Activated naive CD4-positive, alpha-beta T cell treated with anti-CD3 and anti-CD28 coated beads, Interleukin-2, amount 50 U/mL, for 24 hours (primary cell): Measurements from ENCODE around the gene SLC6A1.

ENCODE experiments used
- H3K27ac Mint-ChIP-seq: one replicate; pipeline ENCODE4 v1.8.0; 2021; ENCODE audit warnings: mild to moderate bottlenecking, mixed read lengths
- H3K27me3 Mint-ChIP-seq: one replicate; pipeline ENCODE4 v1.8.0; 2021; ENCODE audit warnings: mixed read lengths
- H3K36me3 Mint-ChIP-seq: one replicate; pipeline ENCODE4 v1.8.0; 2021; ENCODE audit warnings: mixed read lengths
- H3K4me1 Mint-ChIP-seq: one replicate; pipeline ENCODE4 v1.8.0; 2021; ENCODE audit warnings: mixed read lengths
- H3K4me3 Mint-ChIP-seq: one replicate; pipeline ENCODE4 v1.8.0; 2021; ENCODE audit warnings: mild to moderate bottlenecking, mixed read lengths
- H3K9me3 Mint-ChIP-seq: one replicate; pipeline ENCODE4 v1.8.0; 2021; ENCODE audit warnings: mixed read lengths

SLC6A1 gene

GRCh38 chr3:10992017-10992942 is at the start of gene SLC6A1:
SLC6A1 (plus strand) TSS chr3:10992748; CDS start chr3:11017212, 24,464 bp downstream.
- Mint-ChIP-seq H3K4me3 (peak within 1 kb of the TSS; percentile 76), H3K9me3 (no peaks in the 10 kb centered on the region)

GRCh38 chr3:10944866-10945265 is 47.7 kb upstream of the SLC6A1 start:
- Mint-ChIP-seq H3K36me3 (no peaks in the 10 kb centered on the region), H3K4me3 (no peak overlapping the region), H3K27me3 (peaks cover 9% of the 10 kb centered on the region), H3K4me1 (no peaks in the 10 kb centered on the region), H3K9me3 (no peaks in the 10 kb centered on the region), H3K27ac (no peak overlapping the region)

More at GRCh38 chr3:10992017-10992942, at the start of gene SLC6A1:
- peaks cover 30% of the 10 kb centered on the region for H3K27me3 Mint-ChIP-seq
- no peaks in the 10 kb centered on the region for H3K36me3 Mint-ChIP-seq
- H3K27ac Mint-ChIP-seq = no peak within 1 kb of the TSS
- H3K4me1 Mint-ChIP-seq = peaks cover 4% of the 10 kb centered on the region

- H3K36me3 Mint-ChIP-seq = no peaks in the 10 kb centered on the region
- H3K27me3 Mint-ChIP-seq = peaks cover 10% of the 10 kb centered on the region
- H3K27ac Mint-ChIP-seq = no peak overlapping the region
- H3K9me3 Mint-ChIP-seq = no peaks in the 10 kb centered on the region
- no peaks in the 10 kb centered on the region for H3K4me1 Mint-ChIP-seq
- no peak overlapping the region for H3K4me3 Mint-ChIP-seq
Observed at GRCh38 chr3:10945683-10946287, 46.8 kb upstream of the SLC6A1 start.

GRCh38 chr3:10946526-10946925 is 46.0 kb upstream of the SLC6A1 start:
- H3K4me1 Mint-ChIP-seq = no peaks in the 10 kb centered on the region
- H3K4me3 Mint-ChIP-seq = no peak overlapping the region
- H3K36me3 Mint-ChIP-seq = no peaks in the 10 kb centered on the region
- H3K27me3 Mint-ChIP-seq = peaks cover 10% of the 10 kb centered on the region
- H3K9me3 Mint-ChIP-seq = no peaks in the 10 kb centered on the region
- H3K27ac Mint-ChIP-seq = no peak overlapping the region

GRCh38 chr3:10948326-10948725 is 44.2 kb upstream of the SLC6A1 start:
- Mint-ChIP-seq H3K27me3 (peaks cover 9% of the 10 kb centered on the region), H3K4me3 (no peak overlapping the region), H3K4me1 (no peaks in the 10 kb centered on the region), H3K9me3 (no peaks in the 10 kb centered on the region), H3K36me3 (no peaks in the 10 kb centered on the region), H3K27ac (no peak overlapping the region)

- no peaks in the 10 kb centered on the region for H3K4me1 Mint-ChIP-seq
- H3K9me3 Mint-ChIP-seq = no peaks in the 10 kb centered on the region
- no peaks in the 10 kb centered on the region for H3K36me3 Mint-ChIP-seq
- H3K27ac Mint-ChIP-seq = no peak overlapping the region
- peaks cover 9% of the 10 kb centered on the region for H3K27me3 Mint-ChIP-seq
- no peak overlapping the region for H3K4me3 Mint-ChIP-seq
Observed at GRCh38 chr3:10949197-10949596, 43.4 kb upstream of the SLC6A1 start.

- no peaks in the 10 kb centered on the region for H3K36me3 Mint-ChIP-seq
- H3K4me3 Mint-ChIP-seq = no peak overlapping the region
- peaks cover 3% of the 10 kb centered on the region for H3K27me3 Mint-ChIP-seq
- no peaks in the 10 kb centered on the region for H3K4me1 Mint-ChIP-seq
- no peak overlapping the region for H3K27ac Mint-ChIP-seq
- H3K9me3 Mint-ChIP-seq = no peaks in the 10 kb centered on the region
Observed at GRCh38 chr3:10950476-10951294, 41.9 kb upstream of the SLC6A1 start.

- H3K27ac Mint-ChIP-seq = no peak overlapping the region
- no peaks in the 10 kb centered on the region for H3K4me1 Mint-ChIP-seq
- H3K9me3 Mint-ChIP-seq = no peaks in the 10 kb centered on the region
- H3K4me3 Mint-ChIP-seq = no peak overlapping the region
- H3K27me3 Mint-ChIP-seq = peaks cover 3% of the 10 kb centered on the region
- no peaks in the 10 kb centered on the region for H3K36me3 Mint-ChIP-seq
Observed at GRCh38 chr3:10951295-10951926, 41.1 kb upstream of the SLC6A1 start.

GRCh38 chr3:10952525-10952924 is 40.0 kb upstream of the SLC6A1 start:
- Mint-ChIP-seq H3K9me3 (no peaks in the 10 kb centered on the region), H3K4me1 (no peaks in the 10 kb centered on the region), H3K36me3 (no peaks in the 10 kb centered on the region), H3K4me3 (no peak overlapping the region), H3K27ac (no peak overlapping the region), H3K27me3 (peaks cover 2% of the 10 kb centered on the region)

GRCh38 chr3:10954740-10955139 is 37.8 kb upstream of the SLC6A1 start:
- H3K4me3 Mint-ChIP-seq = no peak overlapping the region
- H3K27ac Mint-ChIP-seq = no peak overlapping the region
- no peaks in the 10 kb centered on the region for H3K36me3 Mint-ChIP-seq
- H3K27me3 Mint-ChIP-seq = peaks cover 2% of the 10 kb centered on the region
- no peaks in the 10 kb centered on the region for H3K4me1 Mint-ChIP-seq
- no peaks in the 10 kb centered on the region for H3K9me3 Mint-ChIP-seq

GRCh38 chr3:10955711-10956453 is 36.7 kb upstream of the SLC6A1 start:
- no peak overlapping the region for H3K27ac Mint-ChIP-seq
- H3K4me3 Mint-ChIP-seq = no peak overlapping the region
- no peaks in the 10 kb centered on the region for H3K9me3 Mint-ChIP-seq
- peaks cover 4% of the 10 kb centered on the region for H3K27me3 Mint-ChIP-seq
- H3K36me3 Mint-ChIP-seq = no peaks in the 10 kb centered on the region
- H3K4me1 Mint-ChIP-seq = no peaks in the 10 kb centered on the region

GRCh38 chr3:10956531-10956930 is 36.0 kb upstream of the SLC6A1 start:
- Mint-ChIP-seq H3K27me3 (peaks cover 4% of the 10 kb centered on the region), H3K9me3 (no peaks in the 10 kb centered on the region), H3K27ac (no peak overlapping the region), H3K4me1 (no peaks in the 10 kb centered on the region), H3K36me3 (no peaks in the 10 kb centered on the region), H3K4me3 (no peak overlapping the region)

GRCh38 chr3:10956986-10957385 is 35.6 kb upstream of the SLC6A1 start:
- Mint-ChIP-seq H3K27ac (no peak overlapping the region), H3K4me3 (no peak overlapping the region), H3K27me3 (peaks cover 4% of the 10 kb centered on the region), H3K9me3 (no peaks in the 10 kb centered on the region), H3K4me1 (no peaks in the 10 kb centered on the region), H3K36me3 (no peaks in the 10 kb centered on the region)

GRCh38 chr3:10957976-10958749 is 34.4 kb upstream of the SLC6A1 start:
- Mint-ChIP-seq H3K9me3 (no peaks in the 10 kb centered on the region), H3K36me3 (no peaks in the 10 kb centered on the region), H3K4me3 (no peak overlapping the region), H3K4me1 (no peaks in the 10 kb centered on the region), H3K27ac (no peak overlapping the region), H3K27me3 (peaks cover 4% of the 10 kb centered on the region)
